H1 (cell line): Measurements from ENCODE around the gene CMBL. TPM values are rescaled to one million over a fixed set of nuclear protein-coding genes. Genes with fewer than 3 reads are reported as not detected.

Experiments used
- POU5F1 ChIP-seq: IDR thresholded peaks from 2 replicates; pipeline ENCODE4 v1.6.1; 2011; ENCODE audit warnings: low read depth, mild to moderate bottlenecking, low read length, moderate library complexity
- SRF ChIP-seq: IDR thresholded peaks from 2 replicates; pipeline ENCODE4 v1.6.1; 2011; ENCODE audit warnings: mild to moderate bottlenecking, low read depth, low read length, moderate library complexity
- TAF1 ChIP-seq: IDR thresholded peaks from 2 replicates; pipeline ENCODE4 v1.6.1; 2011; ENCODE audit warnings: mild to moderate bottlenecking, low read depth, low read length
- TCF12 ChIP-seq: IDR thresholded peaks from 2 replicates; pipeline ENCODE4 v1.6.1; 2011; ENCODE audit warnings: low read depth, mild to moderate bottlenecking, low read length
- polyA plus RNA-seq, 7 experiments: library from polyadenylated mRNA; depleted of rRNA in 3 of 7; stranded (reverse) in 5 of 7; unstranded in 2 of 7; fragments of >200 nt in 5 of 7; fragments of 200-250 nt in 2 of 7; gene quantifications; 1 replicate in 5 of 7; 2 replicates in 1 of 7; 4 replicates in 1 of 7; pipeline versions ENCODE4 v1.2.1 to v1.2.3, GENCODE V29; 2011 to 2013; ENCODE audit warnings: missing spikeins in 2 of 7, mixed read lengths in 2 of 7
- total RNA-seq: library from RNA; stranded (reverse); fragmentation: NEBNext Ultra II Directional; extraction: Animal tissue kit (Norgen Biotek cat#: 25700); gene quantifications from 2 replicates; pipeline ENCODE4 v1.2.1, GENCODE V29; 2021

The CMBL gene
- total and polyA plus RNA-seq, 2 of the 8 experiments (the other 6 are each of a cell fraction or from before 2014, with no cell fraction given) = 27.9 to 32.1 TPM

DNA sequence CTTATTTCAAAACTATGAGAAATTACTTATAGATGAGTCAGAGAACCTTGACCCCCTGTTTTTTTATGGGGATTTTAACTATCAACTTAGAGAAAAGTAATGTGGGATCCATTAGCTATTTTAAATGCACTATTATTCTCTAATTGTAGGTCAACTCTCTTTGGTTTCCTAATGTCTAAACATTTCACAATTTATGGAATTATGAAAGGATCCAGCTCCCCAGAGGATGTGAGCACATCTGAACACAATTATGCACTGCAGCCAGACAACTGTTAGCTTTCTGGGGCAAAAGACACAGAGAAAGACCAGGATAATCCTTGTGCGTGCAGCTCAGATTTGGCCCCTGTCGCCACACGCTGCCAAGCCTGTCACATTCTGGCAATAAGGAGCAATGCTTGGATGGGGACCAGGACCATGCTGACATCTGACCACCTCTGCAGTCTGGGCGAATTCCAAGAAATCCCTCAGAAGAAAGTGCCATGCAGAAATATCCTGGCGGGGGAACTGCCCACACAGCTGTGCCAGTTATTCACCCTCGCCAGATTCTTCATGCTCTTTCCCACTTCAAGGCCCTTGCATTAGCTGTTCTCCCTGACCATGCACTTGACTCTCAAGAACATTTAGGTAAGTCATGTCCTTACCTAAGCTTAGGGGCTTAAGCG is 22.2 kb upstream of the CMBL start (continued):
- TF ChIP-seq POU5F1 (no peak), TCF12 (no peak), SRF (no peak), TAF1 (no peak)
- TF ChIP-seq, all 59 proteins: peak for 0
